ENCODE results near the gene KDM2A.
"Not testable (repeated sequence)": the region's sequence is repeated elsewhere in the genome, so short reads cannot be mapped to it uniquely, and the experiment has no call there.

Gene KDM2A

GRCh38 chr11:67165623-67166022 lies 46.6 kb downstream of the KDM2A start:
- no peaks in the 10 kb centered on the region for H3K27me3 Mint-ChIP-seq (ENCODE audit: low read depth, poor library complexity)
- DNase-seq, result no peak
- no peak overlapping the region for H3K4me3 Mint-ChIP-seq
- H3K4me1 Mint-ChIP-seq, result peaks cover 16% of the 10 kb centered on the region
- no peaks in the 10 kb centered on the region for H3K9me3 Mint-ChIP-seq
- H3K27ac Mint-ChIP-seq, result no peak overlapping the region
- peaks cover 37% of the 10 kb centered on the region for H3K36me3 Mint-ChIP-seq (ENCODE audit: low read depth)
- no peak for TF ChIP-seq CTCF (IDR thresholded peaks at IDR 0.05)

GRCh38 chr11:67167091-67167490 lies 48.0 kb downstream of the KDM2A start:
- peak overlapping the region; percentile 12 for H3K27ac Mint-ChIP-seq
- H3K4me3 Mint-ChIP-seq, result no peak overlapping the region
- no peaks in the 10 kb centered on the region for H3K27me3 Mint-ChIP-seq (ENCODE audit: low read depth, poor library complexity)
- peaks cover 50% of the 10 kb centered on the region for H3K36me3 Mint-ChIP-seq (ENCODE audit: low read depth)
- no peak for DNase-seq
- H3K9me3 Mint-ChIP-seq, result no peaks in the 10 kb centered on the region
- peaks cover 16% of the 10 kb centered on the region for H3K4me1 Mint-ChIP-seq
- no peak for TF ChIP-seq CTCF (IDR thresholded peaks at IDR 0.05)

GRCh38 chr11:67167719-67168118 lies 48.7 kb downstream of the KDM2A start:
- no peak overlapping the region for H3K4me3 Mint-ChIP-seq
- TF ChIP-seq CTCF (IDR thresholded peaks at IDR 0.05), result no peak
- no peaks in the 10 kb centered on the region for H3K27me3 Mint-ChIP-seq (ENCODE audit: low read depth, poor library complexity)
- no peak for DNase-seq
- H3K27ac Mint-ChIP-seq, result peak overlapping the region; percentile 12
- H3K4me1 Mint-ChIP-seq, result peaks cover 16% of the 10 kb centered on the region
- peaks cover 57% of the 10 kb centered on the region for H3K36me3 Mint-ChIP-seq (ENCODE audit: low read depth)
- H3K9me3 Mint-ChIP-seq, result no peaks in the 10 kb centered on the region

- peak overlapping the region; percentile 42 for H3K27ac Mint-ChIP-seq
Observed at GRCh38 chr11:67168911-67169310, 49.8 kb downstream of the KDM2A start.

GRCh38 chr11:67174311-67174710 lies 55.2 kb downstream of the KDM2A start:
- no peak for DNase-seq
- Mint-ChIP-seq H3K9me3 (no peaks in the 10 kb centered on the region), H3K27ac (no peak overlapping the region), H3K27me3 (ENCODE audit: low read depth, poor library complexity) (no peaks in the 10 kb centered on the region), H3K4me1 (no peaks in the 10 kb centered on the region), H3K36me3 (ENCODE audit: low read depth) (peaks cover 39% of the 10 kb centered on the region), H3K4me3 (no peak overlapping the region)
- no peak for TF ChIP-seq CTCF (IDR thresholded peaks at IDR 0.05)

More at GRCh38 chr11:67168911-67169310, 49.8 kb downstream of the KDM2A start:
- not testable (repeated sequence) for DNase-seq; H3K4me3 Mint-ChIP-seq; H3K27me3 Mint-ChIP-seq (ENCODE audit: low read depth, poor library complexity); H3K9me3 Mint-ChIP-seq
- Mint-ChIP-seq H3K4me1 (peaks cover 16% of the 10 kb centered on the region), H3K36me3 (ENCODE audit: low read depth) (peaks cover 45% of the 10 kb centered on the region)

- Mint-ChIP-seq H3K9me3 (no peaks in the 10 kb centered on the region), H3K36me3 (ENCODE audit: low read depth) (peaks cover 46% of the 10 kb centered on the region), H3K4me1 (no peaks in the 10 kb centered on the region), H3K27me3 (ENCODE audit: low read depth, poor library complexity) (no peaks in the 10 kb centered on the region), H3K27ac (no peak overlapping the region), H3K4me3 (no peak overlapping the region)
- no peak for DNase-seq
- no peak for TF ChIP-seq CTCF (IDR thresholded peaks at IDR 0.05)
Observed at GRCh38 chr11:67177399-67178281, 58.6 kb downstream of the KDM2A start.
